DMS53 (cell line): ENCODE results near the gene CLCA2.

Experiments used
- DNase-seq: peaks from one replicate; lab custom pipeline; 2025; lab: John Stamatoyannopoulos, UW

CLCA2 gene

DNA sequence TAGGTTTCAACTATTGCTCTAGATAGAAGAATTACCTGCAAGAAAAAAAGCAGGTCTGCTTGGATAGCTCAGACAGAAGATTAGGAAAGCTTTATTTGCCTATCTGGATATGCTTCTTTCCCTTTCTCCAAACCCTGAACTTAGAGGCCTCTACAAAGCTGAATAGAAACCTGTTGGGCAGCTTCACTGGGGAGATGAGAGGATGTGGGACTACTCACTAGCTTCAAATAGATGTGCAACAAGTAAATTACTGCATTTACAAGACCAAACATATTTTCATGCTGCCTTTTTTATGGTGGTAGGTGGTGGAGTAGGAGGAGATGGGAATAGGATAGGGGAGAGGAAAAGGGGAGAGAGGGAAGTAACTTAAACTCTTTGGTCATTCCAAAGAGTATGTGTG is 6.4 kb downstream of the CLCA2 start:
- peak; percentile 46 for DNase-seq

DNA sequence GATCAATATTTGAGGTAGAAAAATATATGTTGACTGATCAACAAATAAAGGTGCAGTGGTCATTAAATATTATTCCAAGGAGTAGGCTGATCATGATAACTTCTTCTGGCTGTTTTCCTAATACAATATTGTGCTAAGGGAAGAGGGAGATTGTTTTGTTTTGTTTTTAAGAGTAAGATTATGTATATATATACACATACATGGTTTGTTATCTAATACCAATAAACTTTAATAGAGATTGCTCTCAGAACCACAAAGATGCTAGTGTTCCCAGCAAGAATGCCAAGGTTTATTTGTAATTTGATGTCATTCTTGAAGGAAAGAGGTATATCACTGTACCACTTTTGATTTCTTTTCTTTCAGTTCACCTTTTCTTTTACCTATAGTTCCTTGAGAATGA is 10.1 kb downstream of the CLCA2 start:
- DNase-seq: no peak

DNA sequence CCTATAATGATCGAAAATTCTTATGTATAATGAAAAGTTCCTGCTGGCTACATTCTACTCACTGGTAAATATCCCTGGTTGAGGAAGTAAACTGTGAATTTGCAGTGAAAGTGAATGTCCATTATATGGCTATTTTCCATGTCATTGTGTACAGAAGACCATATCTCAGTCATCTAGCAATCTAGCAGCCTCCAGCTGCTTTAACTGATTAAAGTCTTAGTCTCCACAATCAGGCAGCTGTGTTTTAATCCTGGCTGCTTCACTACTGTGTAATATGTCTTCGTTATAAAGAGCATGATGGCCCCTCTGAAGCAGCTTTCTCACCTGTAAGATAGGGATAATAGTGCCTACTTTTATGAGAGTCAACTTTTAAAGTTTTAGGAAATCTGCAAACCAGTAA is 11.4 kb downstream of the CLCA2 start:
- no peak for DNase-seq

DNA sequence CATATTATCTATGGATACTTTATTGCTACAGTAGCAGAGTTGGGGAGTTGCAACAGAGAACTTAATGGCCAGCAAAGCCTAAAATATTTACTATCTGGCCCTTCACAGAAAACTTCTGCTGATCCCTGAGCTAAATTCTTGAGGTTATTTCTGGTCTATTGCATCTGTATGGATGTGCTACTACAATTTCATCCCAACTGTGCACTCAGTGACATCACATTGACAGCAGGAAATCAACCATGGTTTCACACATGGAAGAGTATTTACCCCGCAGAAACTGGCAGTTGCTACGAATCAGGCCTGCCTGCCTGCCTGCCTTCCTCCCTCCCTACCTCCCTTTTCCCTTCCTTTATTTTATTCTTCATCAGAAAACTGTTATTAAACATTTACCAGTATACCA is 12.1 kb downstream of the CLCA2 start:
- peak; percentile 40 for DNase-seq

DNA sequence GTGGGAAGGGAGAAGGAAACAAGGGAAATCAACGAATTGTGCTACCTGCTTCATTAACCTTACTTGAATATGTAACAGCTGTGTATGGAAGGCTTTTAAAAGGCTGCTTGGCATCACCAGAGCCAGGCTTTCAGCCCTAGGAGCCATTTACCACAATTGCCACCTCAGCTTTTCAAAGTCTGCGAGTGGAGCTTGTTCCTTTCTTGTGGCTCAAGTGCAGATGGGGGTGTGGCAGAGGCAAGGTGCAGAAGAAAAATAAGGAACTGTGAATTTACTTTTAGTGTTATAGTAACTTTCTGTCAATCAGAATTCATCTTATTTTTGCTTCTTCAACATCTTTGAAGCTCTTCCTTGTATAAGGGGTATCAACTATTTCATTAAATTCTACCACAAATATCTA is 17.6 kb downstream of the CLCA2 start:
- no peak for DNase-seq

DNA sequence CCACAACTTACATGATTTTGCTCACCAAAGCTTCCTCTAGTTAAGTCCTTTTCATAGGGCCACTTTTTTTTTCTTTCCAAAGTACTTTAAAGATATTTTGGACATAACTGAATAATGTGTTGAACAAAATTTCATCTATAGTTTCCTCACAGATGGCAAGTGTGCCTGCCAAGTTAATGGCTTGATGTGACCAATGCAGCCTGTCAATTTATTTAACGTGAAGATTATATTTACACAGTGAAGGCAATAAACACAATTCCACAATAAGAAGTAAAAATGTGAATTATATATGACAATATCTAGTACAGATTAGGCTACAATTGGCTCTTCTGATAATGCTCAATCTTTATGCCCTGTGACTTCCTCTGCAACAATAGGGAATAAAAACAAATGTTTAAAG is 18.0 kb downstream of the CLCA2 start:
- no peak for DNase-seq

DNA sequence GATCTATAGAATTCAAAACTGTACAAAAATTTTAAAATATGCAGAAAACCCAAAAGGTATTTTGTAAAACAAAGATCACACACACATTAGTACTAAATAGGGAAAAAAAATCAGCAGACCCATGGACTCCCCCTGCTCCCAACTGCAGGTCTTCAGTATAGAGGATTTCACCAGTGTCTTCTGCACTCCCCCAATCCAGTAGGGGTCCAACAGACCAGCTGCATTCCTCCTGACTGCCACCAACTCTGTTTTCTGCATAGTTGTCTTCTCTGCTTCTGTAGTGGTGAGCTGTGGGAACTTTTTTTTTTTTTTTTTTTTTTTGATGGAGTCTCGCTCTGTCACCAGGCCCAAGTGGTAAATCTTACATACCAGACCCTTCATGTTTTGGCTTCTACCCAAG is 21.9 kb downstream of the CLCA2 start:
- DNase-seq: no peak

DNA sequence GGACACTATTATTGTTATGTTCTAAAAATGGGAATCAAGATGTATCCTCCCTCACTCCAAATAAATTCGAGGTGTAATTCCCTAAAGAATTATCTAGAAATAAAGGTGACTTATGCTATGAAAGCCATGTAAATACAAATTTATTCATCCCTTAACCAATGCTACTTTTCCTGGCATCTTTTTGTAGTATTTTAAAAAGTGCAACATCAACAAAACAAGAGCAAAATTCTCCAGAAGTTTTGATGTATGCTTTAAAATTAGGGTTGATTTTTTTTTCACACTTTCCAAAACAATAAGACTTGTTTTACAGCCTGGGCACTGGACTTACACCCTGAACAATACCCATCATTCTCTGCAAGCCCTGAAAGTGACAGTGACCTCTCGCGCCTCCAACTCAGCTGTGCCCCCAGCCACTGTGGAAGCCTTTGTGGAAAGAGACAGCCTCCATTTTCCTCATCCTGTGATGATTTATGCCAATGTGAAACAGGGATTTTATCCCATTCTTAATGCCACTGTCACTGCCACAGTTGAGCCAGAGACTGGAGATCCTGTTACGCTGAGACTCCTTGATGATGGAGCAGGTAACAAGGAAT is 23.3 kb downstream of the CLCA2 start:
- DNase-seq: no peak

DNA sequence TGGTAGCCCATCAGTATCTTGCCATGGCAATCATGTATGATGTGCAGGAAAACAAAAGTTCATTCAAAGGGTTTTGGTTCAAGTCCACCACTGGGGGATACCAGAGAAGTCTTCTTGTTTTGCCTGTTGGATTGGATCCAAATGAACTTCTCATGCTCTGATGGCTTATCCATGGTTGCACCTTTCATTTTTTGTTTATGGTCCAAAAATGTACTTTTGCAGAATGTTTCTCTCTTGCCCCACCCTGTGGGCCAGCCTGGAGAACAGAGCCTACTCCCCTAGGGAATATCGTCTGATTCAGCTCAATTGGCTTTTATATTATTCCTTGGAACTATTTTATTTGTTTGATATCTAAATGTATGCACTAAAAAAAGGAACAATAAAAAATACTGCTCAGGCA is 24.7 kb downstream of the CLCA2 start:
- DNase-seq: no peak

DNA sequence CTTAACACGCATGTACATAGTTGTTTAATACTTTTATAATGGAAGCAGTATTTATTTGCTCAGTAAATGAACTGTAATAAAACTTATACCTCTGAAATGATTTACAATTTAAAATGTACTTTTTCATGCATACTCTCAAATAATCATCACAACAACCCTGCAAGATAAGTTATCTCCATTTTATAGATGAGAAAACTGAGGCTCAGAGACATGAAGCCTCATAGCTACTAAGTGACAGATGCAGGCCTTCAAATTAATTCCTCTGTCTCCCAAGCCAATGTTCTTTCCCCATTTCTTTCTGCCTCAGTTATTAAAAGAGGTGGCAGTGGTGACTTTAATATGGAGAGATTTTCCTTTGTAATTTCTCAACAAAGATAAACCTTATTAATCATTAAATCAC is 25.1 kb downstream of the CLCA2 start:
- DNase-seq: no peak

DNA sequence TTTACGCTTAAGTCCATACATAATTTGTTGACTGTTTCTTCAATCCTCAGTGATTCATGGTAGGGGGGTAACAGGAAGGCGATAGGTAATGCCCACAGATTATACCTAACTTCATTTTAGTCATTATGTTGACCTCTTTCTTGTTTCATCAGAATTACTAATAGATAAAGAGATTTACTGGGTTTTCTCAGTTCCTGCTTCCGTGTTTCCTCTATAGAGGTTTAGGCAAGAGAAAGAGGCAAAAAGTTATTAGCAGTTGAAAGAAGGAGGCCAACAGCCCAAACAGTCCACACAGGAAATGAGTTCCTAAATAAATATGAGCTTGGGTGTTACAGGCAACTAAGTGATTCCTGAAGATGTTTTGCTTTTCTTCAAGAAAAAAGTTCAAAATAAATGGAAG is 26.9 kb downstream of the CLCA2 start:
- DNase-seq: no peak

DNA sequence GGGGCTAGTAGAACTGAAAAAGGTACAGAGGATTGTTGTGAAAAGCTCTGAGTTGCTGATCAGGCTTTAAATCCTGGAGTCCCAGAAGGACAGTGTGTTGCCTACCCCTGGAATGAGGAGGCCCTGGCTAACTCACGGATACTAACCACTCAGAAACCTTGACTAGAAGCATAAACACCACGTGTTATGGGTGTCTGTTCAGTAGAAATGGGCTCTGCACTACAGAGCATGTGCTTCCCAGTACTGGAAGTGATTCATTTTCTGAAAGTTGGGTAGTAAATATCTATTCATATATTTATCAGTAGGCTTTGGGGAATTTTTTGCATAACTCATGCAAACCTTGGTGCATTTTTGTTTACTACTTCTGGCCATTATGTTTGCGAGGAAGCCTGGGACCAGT is 29.7 kb downstream of the CLCA2 start:
- DNase-seq: no peak

DNA sequence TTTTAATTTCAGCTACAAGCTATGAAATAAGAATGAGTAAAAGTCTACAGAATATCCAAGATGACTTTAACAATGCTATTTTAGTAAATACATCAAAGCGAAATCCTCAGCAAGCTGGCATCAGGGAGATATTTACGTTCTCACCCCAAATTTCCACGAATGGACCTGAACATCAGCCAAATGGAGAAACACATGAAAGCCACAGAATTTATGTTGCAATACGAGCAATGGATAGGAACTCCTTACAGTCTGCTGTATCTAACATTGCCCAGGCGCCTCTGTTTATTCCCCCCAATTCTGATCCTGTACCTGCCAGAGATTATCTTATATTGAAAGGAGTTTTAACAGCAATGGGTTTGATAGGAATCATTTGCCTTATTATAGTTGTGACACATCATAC is 31.1 kb downstream of the CLCA2 start:
- DNase-seq: no peak

DNA sequence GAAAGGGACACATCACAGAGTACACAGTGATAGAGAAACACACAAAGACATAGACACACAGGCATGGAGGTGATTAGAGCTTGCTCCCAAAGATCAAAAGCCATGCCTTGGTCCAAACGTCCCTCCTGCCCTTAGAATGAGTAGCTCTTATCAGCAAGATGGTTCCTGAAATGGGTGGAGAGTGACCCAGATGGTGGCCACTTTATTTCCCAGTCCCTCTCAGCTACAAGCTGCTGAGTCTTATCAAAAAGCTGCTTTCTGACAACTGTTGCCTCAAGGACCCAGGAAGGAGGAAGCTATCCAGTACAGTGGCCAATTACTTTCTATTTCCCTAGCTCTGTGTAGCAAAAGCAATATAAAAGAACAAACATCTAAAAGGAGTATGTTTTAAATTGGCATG is 37.0 kb downstream of the CLCA2 start:
- DNase-seq: no peak

DNA sequence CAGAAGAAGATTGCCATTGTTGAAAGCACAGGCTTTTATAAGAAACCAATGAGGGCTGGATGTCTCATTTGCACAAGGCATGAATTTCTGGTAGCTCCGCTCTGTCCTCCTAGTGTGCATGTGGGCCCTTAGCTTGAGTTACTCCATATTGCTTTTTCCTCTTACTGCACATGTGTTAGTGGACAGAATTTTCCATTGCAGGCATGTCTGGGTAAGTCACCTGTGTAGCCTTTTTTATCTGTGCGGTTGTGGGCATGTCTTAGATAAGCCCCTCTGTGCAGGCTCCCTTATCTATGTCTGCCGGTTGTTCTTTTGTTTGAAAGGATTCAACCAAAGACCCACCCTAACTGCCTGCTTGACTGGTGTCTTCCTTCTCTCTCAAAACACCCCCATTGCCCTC is 37.5 kb downstream of the CLCA2 start:
- DNase-seq: no peak

DNA sequence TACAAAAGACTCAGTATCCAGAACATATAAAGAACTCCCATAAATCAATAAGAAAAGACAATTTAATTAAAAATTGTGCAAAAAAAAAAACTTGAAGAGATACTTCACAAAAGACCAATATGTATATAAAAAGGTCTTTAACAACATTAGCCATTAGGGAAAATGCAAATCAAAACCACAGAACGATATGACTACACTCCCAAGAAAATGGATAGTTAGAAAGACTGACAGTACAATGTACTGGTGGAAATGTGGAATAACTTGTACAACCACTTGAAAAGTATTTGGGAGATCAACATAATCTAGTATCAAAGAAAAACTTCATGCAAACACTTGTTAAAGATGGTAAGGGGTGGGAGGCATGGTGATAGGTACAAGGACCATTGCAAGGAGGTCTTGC is 40.8 kb downstream of the CLCA2 start:
- DNase-seq: no peak

DNA sequence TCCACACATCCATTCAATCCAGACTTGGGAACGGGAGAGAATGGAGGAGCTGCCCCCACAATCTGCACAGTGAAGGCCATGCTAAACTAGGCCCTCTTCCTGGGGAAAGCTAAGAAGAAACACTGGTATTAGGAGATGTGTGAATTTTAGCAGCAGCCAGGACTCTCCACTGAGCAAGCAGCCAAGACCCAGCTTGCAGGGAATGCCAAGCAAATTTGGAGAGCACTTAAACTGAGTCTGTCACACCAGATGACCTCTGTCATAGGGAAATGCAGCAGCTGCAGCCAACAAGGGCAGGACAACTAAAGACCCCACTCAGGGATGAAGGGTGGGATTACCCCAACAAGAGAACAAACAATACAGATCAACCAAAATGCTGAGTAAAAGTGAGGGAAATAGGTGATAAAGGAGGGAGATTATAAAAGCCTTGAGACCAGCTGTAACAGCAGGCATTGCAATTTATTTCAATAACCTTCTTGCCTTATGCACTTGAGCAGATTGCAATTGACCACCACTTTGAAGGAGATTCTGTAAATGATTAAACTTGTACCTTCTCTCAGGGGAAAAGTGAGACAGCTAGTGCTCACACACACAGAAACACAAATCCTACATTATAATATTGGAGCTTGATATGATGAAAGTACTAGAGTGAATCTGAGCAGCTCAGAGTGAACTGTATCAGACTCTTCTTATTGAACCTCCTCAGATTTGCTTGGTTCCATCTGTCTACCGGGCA is 42.3 kb downstream of the CLCA2 start:
- peak; percentile 74 for DNase-seq

DNA sequence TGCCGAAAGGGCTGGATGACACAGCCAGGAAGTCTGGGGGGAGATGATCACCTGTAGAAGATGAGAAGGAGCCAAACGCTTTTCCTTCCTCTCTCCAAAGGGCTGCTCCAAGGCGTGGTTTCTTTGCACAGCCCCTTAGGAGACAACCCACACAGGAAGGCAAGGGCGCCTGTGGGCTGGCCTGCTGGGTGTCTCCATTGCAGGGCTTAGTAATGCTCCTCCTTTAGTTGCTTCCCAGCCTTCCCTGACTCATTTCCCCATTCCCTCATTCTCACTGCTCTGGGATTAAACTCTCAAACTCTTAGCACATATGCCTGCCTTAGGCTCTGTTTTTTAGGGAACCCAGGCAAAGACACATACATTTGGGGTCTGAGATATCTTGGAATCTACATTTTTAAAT is 43.0 kb downstream of the CLCA2 start:
- DNase-seq: no peak

DNA sequence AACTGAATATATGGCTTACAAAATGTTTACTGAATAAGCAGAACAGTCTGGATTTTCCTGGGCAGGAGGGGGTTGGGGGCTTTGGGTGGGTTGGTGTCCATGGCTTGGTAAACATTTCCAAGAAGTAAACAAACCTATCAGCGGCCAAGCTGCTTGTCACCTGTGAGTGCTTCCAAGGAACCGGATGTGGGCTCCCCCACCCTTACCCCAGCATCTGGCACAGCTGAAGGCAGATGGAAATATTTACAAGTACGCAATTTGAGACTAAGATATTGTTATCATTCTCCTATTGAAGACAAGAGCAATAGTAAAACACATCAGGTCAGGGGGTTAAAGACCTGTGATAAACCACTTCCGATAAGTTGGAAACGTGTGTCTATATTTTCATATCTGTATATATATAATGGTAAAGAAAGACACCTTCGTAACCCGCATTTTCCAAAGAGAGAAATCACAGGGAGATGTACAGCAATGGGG is 44.6 kb downstream of the CLCA2 start, which contains the start of gene CLCA1:
Gene CLCA1 (plus strand): TSS at position 427 of the 477 bp plus-strand sequence. CDS start 45 bp downstream, at position 472.
- DNase-seq: no peak

DNA sequence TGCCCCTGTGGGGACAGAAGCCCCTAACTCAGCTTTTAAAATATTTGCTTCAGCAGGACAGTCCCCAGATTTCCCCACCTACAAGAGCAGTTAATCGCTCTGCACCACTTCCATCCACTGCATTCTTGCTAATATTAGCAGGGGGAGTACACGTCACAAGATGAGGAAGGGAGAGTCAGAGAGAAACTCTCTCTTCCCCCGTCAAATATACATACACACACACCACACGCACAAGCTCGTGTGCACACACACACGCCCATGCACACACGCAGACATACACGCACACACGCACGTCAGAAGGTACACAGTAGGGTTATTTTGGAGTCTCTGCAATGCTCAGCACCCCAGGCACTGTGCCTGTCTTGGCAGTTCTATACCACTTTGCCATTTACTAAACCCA is 46.9 kb downstream of the CLCA2 start:
- DNase-seq: no peak

DNA sequence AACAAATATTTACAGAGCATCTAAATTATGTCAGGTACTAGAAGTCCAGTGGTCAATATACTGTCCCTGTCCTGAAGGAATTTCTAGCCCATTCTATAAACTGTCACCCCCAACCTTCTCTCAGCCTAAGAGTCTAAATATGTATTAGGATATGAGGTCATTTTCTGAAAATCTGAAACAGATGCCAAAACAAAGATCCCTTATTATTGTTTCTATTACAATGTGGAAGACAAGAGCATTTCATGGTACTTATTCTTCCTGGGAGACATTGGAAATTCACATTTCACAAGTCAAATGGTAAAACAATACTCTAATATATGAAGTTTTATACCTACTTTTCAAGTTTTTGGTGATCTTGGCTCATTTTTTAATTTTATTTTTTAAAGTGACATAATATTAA is 47.3 kb downstream of the CLCA2 start:
- no peak for DNase-seq

DNA sequence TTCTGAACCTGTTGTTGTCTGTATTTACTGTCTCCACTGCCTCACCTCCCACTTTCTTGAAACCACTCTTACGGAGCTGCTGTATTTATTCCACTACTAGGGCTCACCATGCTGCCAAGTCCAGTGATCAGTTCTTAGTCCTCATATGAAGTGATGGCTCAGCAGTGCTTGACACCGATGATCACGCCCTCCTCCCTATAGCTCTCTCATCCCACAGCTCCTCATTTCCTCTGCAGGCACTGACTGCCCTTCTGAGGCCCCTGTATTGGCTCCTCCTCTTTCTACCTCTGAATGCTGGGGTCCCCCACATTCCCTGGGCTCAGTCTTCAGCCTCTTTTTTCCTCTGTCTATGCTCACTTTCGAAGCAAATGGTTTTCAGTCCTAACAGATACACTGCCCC is 48.2 kb downstream of the CLCA2 start:
- DNase-seq: no peak

DNA sequence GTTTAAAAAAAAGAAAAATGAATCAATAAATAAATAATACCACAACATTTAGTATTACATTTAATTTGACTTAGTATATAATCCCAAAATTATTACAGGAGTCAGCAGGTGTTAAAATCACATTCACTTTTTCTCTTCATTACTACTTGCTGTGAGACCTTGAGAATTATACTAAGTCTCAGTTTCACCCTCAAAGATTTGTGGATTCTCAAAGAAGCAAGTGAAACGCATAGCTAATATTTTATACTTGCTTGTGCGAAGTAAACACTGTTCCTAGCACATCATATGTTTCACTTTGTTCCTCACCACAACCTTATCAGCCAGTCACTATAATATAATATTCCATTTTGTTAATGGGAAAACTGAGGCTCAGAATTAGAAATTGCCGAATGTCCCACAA is 48.8 kb downstream of the CLCA2 start:
- DNase-seq: no peak

DNA sequence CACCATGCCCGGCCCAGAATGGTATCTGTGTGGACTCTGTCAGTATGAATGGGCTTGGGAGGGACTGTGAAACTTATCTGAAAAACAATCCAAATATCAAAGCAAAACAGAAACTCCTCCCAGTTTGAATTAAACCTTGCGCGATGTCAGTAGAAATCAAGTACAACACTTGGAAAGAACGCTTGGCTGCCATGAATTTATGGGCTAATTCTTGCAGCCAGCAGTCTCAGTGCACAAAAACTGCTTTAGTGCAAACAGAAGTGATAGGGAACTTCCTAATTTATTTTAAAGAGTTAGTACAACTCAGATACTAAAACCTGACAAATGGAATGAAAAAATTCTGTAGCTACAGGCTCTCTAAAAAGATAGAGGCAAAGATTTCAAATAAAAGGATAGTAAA is 53.3 kb downstream of the CLCA2 start:
- no peak for DNase-seq
